Subcutaneous abdominal adipose tissue (tissue), 5 donors: ENCODE measurements around the gene SLC12A6.
"Not testable (repeated sequence)": the region's sequence is repeated elsewhere in the genome, so short reads cannot be mapped to it uniquely, and the experiment has no call there.

ENCODE experiments used
- H3K27ac ChIP-seq: one replicate; pipeline ENCODE4 v1.7.0; 2013; ENCODE audit warnings: low read depth, mild to moderate bottlenecking, inconsistent platforms, low read length, moderate library complexity
- H3K27me3 ChIP-seq, 5 donors: one replicate each; pipeline ENCODE4 v1.7.0; 2013; ENCODE audit warnings: low read length in 5 of 5, inconsistent platforms in 1 of 5; ENCODE audit not compliant: control insufficient read depth in 5 of 5, insufficient read depth in 4 of 5
- H3K36me3 ChIP-seq, 5 donors: one replicate each; pipeline ENCODE4 v1.7.0; 2013; ENCODE audit warnings: low read length in 5 of 5; ENCODE audit not compliant: control insufficient read depth in 5 of 5, insufficient read depth in 5 of 5
- H3K4me1 ChIP-seq, 5 donors: one replicate each; pipeline ENCODE4 v1.7.0; 2013; ENCODE audit warnings: low read length in 5 of 5, mild to moderate bottlenecking in 3 of 5, moderate library complexity in 1 of 5; ENCODE audit not compliant: control insufficient read depth in 5 of 5, insufficient read depth in 5 of 5
- H3K4me3 ChIP-seq, 5 donors: one replicate each; pipeline ENCODE4 v1.7.0; 2013; ENCODE audit warnings: low read length in 5 of 5, low read depth in 1 of 5
- H3K9ac ChIP-seq, 5 donors: one replicate each; pipeline ENCODE4 v1.7.0; 2013; ENCODE audit warnings: low read length in 5 of 5, mild to moderate bottlenecking in 4 of 5, moderate library complexity in 3 of 5
- H3K9me3 ChIP-seq, 5 donors: one replicate each; pipeline ENCODE4 v1.7.0; 2013; ENCODE audit warnings: low read length in 5 of 5; ENCODE audit not compliant: control insufficient read depth in 5 of 5
- donor health status: healthy.
- donor health status: healthy.
- donor health status: healthy.
- donor health status: healthy.
- donor health status: healthy.

SLC12A6 gene

GRCh38 chr15:34337557-34338306 lies at the start of gene SLC12A6:
SLC12A6 (minus strand) TSS chr15:34337781; CDS start chr15:34336680, 1,101 bp downstream.
- H3K4me3 ChIP-seq = peak within 1 kb of the TSS; percentile 78 to 95 (median 91)
- peaks cover 0 to 4% (median 0%) of the 10 kb centered on the region in 5 donors for H3K36me3 ChIP-seq
- H3K27ac ChIP-seq = peak within 1 kb of the TSS; percentile 80
- H3K27me3 ChIP-seq = no peaks in the 10 kb centered on the region
- peaks cover 2 to 48% (median 43%) of the 10 kb centered on the region in 5 donors for H3K4me1 ChIP-seq
- H3K9me3 ChIP-seq = no peaks in the 10 kb centered on the region
- peak within 1 kb of the TSS; percentile 77 to 91 (median 90) for H3K9ac ChIP-seq

GRCh38 chr15:34381829-34382521 lies 44.4 kb upstream of the SLC12A6 start:
- H3K4me1 ChIP-seq, H3K4me3 ChIP-seq, H3K27ac ChIP-seq, H3K9ac ChIP-seq, H3K36me3 ChIP-seq, H3K27me3 ChIP-seq, H3K9me3 ChIP-seq: not testable (repeated sequence)

GRCh38 chr15:34380491-34380890 lies 42.9 kb upstream of the SLC12A6 start:
- not testable (repeated sequence) for H3K4me1 ChIP-seq, H3K27me3 ChIP-seq, H3K4me3 ChIP-seq, H3K9ac ChIP-seq, H3K36me3 ChIP-seq, H3K9me3 ChIP-seq, H3K27ac ChIP-seq

GRCh38 chr15:34376856-34377255 lies 39.3 kb upstream of the SLC12A6 start:
- Histone ChIP-seq H3K9ac (no peak overlapping the region), H3K4me3 (no peak overlapping the region), H3K27ac (no peak overlapping the region), H3K36me3 (peaks cover 0 to 2% (median 0%) of the 10 kb centered on the region in 5 donors), H3K4me1 (no peaks in the 10 kb centered on the region), H3K27me3 (no peaks in the 10 kb centered on the region), H3K9me3 (no peaks in the 10 kb centered on the region)

GRCh38 chr15:34375541-34375940 lies 38.0 kb upstream of the SLC12A6 start:
- H3K27ac ChIP-seq, H3K4me3 ChIP-seq, H3K4me1 ChIP-seq, H3K27me3 ChIP-seq, H3K36me3 ChIP-seq, H3K9me3 ChIP-seq, H3K9ac ChIP-seq: not testable (repeated sequence)

GRCh38 chr15:34374816-34375215 lies 37.2 kb upstream of the SLC12A6 start:
- no peaks in the 10 kb centered on the region for H3K36me3 ChIP-seq
- H3K9me3 ChIP-seq = no peaks in the 10 kb centered on the region

GRCh38 chr15:34373951-34374350 lies 36.4 kb upstream of the SLC12A6 start:
- Histone ChIP-seq H3K9ac (no peak overlapping the region), H3K27me3 (no peaks in the 10 kb centered on the region), H3K4me3 (no peak overlapping the region), H3K36me3 (no peaks in the 10 kb centered on the region), H3K4me1 (no peaks in the 10 kb centered on the region), H3K9me3 (no peaks in the 10 kb centered on the region), H3K27ac (no peak overlapping the region)

More at GRCh38 chr15:34374816-34375215, 37.2 kb upstream of the SLC12A6 start:
- no peaks in the 10 kb centered on the region for H3K27me3 ChIP-seq
- H3K27ac ChIP-seq = no peak overlapping the region
- no peaks in the 10 kb centered on the region for H3K4me1 ChIP-seq
- no peak overlapping the region for H3K4me3 ChIP-seq
- H3K9ac ChIP-seq = no peak overlapping the region

GRCh38 chr15:34370643-34371042 lies 33.1 kb upstream of the SLC12A6 start:
- Histone ChIP-seq H3K36me3 (no peaks in the 10 kb centered on the region), H3K4me3 (no peak overlapping the region), H3K9me3 (no peaks in the 10 kb centered on the region), H3K27ac (no peak overlapping the region), H3K27me3 (no peaks in the 10 kb centered on the region), H3K4me1 (peaks cover 5 to 26% (median 19%) of the 10 kb centered on the region in 5 donors), H3K9ac (no peak overlapping the region)

- Histone ChIP-seq H3K4me1 (peaks cover 8 to 29% (median 20%) of the 10 kb centered on the region in 5 donors), H3K9me3 (no peaks in the 10 kb centered on the region), H3K36me3 (no peaks in the 10 kb centered on the region), H3K9ac (no peak overlapping the region), H3K4me3 (no peak overlapping the region), H3K27ac (no peak overlapping the region), H3K27me3 (no peaks in the 10 kb centered on the region)
These were observed 32.5 kb upstream of the SLC12A6 start for GRCh38 chr15:34370129-34370528.
